SJCRH30 (cell line): Measurements from ENCODE around the gene ZNRF1. TPM values are rescaled to one million over a fixed set of nuclear protein-coding genes. Genes with fewer than 3 reads are reported as not detected.
"Not testable (repeated sequence)": the region's sequence is repeated elsewhere in the genome, so short reads cannot be mapped to it uniquely, and the experiment has no call there.

ENCODE experiments used
- DNase-seq, 2 experiments: peaks; one replicate each; pipeline ENCODE4 v3.0.0-alpha.2; 2015 to 2020
- H3K27ac ChIP-seq: fragments of 250-450 bp; sonication (Bioruptor Pico); 2 replicates; pipeline ENCODE4 v1.5.1; 2020; ENCODE audit warnings: mild to moderate bottlenecking, moderate library complexity
- H3K27me3 ChIP-seq: fragments of 250-450 bp; sonication (Bioruptor Pico); 2 replicates; pipeline ENCODE4 v1.5.1; 2020; ENCODE audit warnings: mild to moderate bottlenecking, moderate library complexity
- H3K36me3 ChIP-seq: fragments of 250-450 bp; sonication (Bioruptor Pico); 2 replicates; pipeline ENCODE4 v1.5.1; 2020; ENCODE audit warnings: mild to moderate bottlenecking, moderate library complexity
- H3K4me1 ChIP-seq: fragments of 250-450 bp; sonication (Bioruptor Pico); 2 replicates; pipeline ENCODE4 v1.5.1; 2020; ENCODE audit warnings: mild to moderate bottlenecking, moderate library complexity
- H3K4me3 ChIP-seq: fragments of 250-450 bp; sonication (Bioruptor Pico); 2 replicates; pipeline ENCODE4 v1.5.1; 2020; ENCODE audit warnings: mild to moderate bottlenecking, moderate library complexity
- H3K9me3 ChIP-seq: fragments of 250-450 bp; sonication (Bioruptor Pico); replicated peaks from 2 replicates; pipeline ENCODE4 v1.5.1; 2020; ENCODE audit warnings: mild to moderate bottlenecking, moderate library complexity
- total RNA-seq: library from RNA; depleted of rRNA; stranded (reverse); fragments of >200 nt; shearing (Covaris generic); gene quantifications from 2 replicates; pipeline ENCODE4 v1.2.3, GENCODE V29; 2014

The ZNRF1 gene
- total RNA-seq, 1 experiment from 2014 or later, result 10.9 TPM

GRCh38 chr16:75012380-75013081 lies 13.7 kb downstream of the ZNRF1 start:
- Histone ChIP-seq H3K36me3 (no peaks in the 10 kb centered on the region), H3K27ac (no peak overlapping the region), H3K9me3 (no peaks in the 10 kb centered on the region), H3K27me3 (no peaks in the 10 kb centered on the region), H3K4me1 (peaks cover 3% of the 10 kb centered on the region; the same call in 1 of the 2 replicates), H3K4me3 (no peak overlapping the region)
- DNase-seq, result no peak

- H3K27ac ChIP-seq, H3K4me3 ChIP-seq, H3K4me1 ChIP-seq, H3K36me3 ChIP-seq, DNase-seq, H3K27me3 ChIP-seq, H3K9me3 ChIP-seq: not testable (repeated sequence)
These were observed 14.3 kb downstream of the ZNRF1 start for GRCh38 chr16:75013123-75013522.

- Histone ChIP-seq H3K27ac (no peak overlapping the region), H3K9me3 (no peaks in the 10 kb centered on the region), H3K4me1 (peaks cover 3% of the 10 kb centered on the region; the same call in 1 of the 2 replicates), H3K27me3 (no peaks in the 10 kb centered on the region), H3K36me3 (no peaks in the 10 kb centered on the region), H3K4me3 (no peak overlapping the region)
- no peak for DNase-seq
These were observed 15.5 kb downstream of the ZNRF1 start for GRCh38 chr16:75014318-75014717.

GRCh38 chr16:75016451-75017081 lies 17.7 kb downstream of the ZNRF1 start:
- not testable (repeated sequence) for H3K9me3 ChIP-seq, H3K27ac ChIP-seq, H3K4me3 ChIP-seq, H3K4me1 ChIP-seq, H3K36me3 ChIP-seq, DNase-seq, H3K27me3 ChIP-seq

- Histone ChIP-seq H3K4me1 (no peaks in the 10 kb centered on the region), H3K36me3 (no peaks in the 10 kb centered on the region), H3K4me3 (no peak overlapping the region), H3K9me3 (no peaks in the 10 kb centered on the region; the same call in 1 of the 2 replicates), H3K27me3 (no peaks in the 10 kb centered on the region), H3K27ac (no peak overlapping the region)
- DNase-seq, result no peak
These were observed 19.1 kb downstream of the ZNRF1 start for GRCh38 chr16:75017670-75018525.

GRCh38 chr16:75019007-75019406 lies 20.2 kb downstream of the ZNRF1 start:
- no peak overlapping the region for H3K27ac ChIP-seq
- H3K9me3 ChIP-seq, result no peaks in the 10 kb centered on the region; the same call in 1 of the 2 replicates
- no peak overlapping the region for H3K4me3 ChIP-seq
- H3K27me3 ChIP-seq, result no peaks in the 10 kb centered on the region
- no peak for DNase-seq
- H3K36me3 ChIP-seq, result no peaks in the 10 kb centered on the region
- no peaks in the 10 kb centered on the region for H3K4me1 ChIP-seq

GRCh38 chr16:75019586-75019985 lies 20.8 kb downstream of the ZNRF1 start:
- Histone ChIP-seq H3K9me3 (no peaks in the 10 kb centered on the region; the same call in 1 of the 2 replicates), H3K36me3 (no peaks in the 10 kb centered on the region), H3K27me3 (no peaks in the 10 kb centered on the region), H3K27ac (no peak overlapping the region), H3K4me1 (no peaks in the 10 kb centered on the region), H3K4me3 (no peak overlapping the region)
- DNase-seq, result no peak

GRCh38 chr16:75021410-75021809 lies 22.6 kb downstream of the ZNRF1 start:
- Histone ChIP-seq H3K27me3 (no peaks in the 10 kb centered on the region), H3K9me3 (no peaks in the 10 kb centered on the region; the same call in 1 of the 2 replicates), H3K4me1 (no peaks in the 10 kb centered on the region), H3K4me3 (no peak overlapping the region), H3K27ac (no peak overlapping the region), H3K36me3 (no peaks in the 10 kb centered on the region)
- DNase-seq, result no peak

- Histone ChIP-seq H3K4me3 (no peak overlapping the region), H3K27ac (no peak overlapping the region), H3K27me3 (no peaks in the 10 kb centered on the region), H3K36me3 (no peaks in the 10 kb centered on the region), H3K9me3 (no peaks in the 10 kb centered on the region; the same call in 1 of the 2 replicates), H3K4me1 (no peaks in the 10 kb centered on the region)
- DNase-seq, result no peak
These were observed 23.7 kb downstream of the ZNRF1 start for GRCh38 chr16:75022567-75022966.

GRCh38 chr16:75023009-75023408 lies 24.2 kb downstream of the ZNRF1 start:
- Histone ChIP-seq H3K27me3 (no peaks in the 10 kb centered on the region), H3K9me3 (no peaks in the 10 kb centered on the region; the same call in 1 of the 2 replicates), H3K4me1 (no peaks in the 10 kb centered on the region), H3K36me3 (no peaks in the 10 kb centered on the region), H3K4me3 (no peak overlapping the region), H3K27ac (no peak overlapping the region)
- no peak for DNase-seq

- Histone ChIP-seq H3K9me3 (no peaks in the 10 kb centered on the region; the same call in 1 of the 2 replicates), H3K27me3 (no peaks in the 10 kb centered on the region), H3K36me3 (no peaks in the 10 kb centered on the region), H3K4me1 (no peaks in the 10 kb centered on the region), H3K27ac (no peak overlapping the region), H3K4me3 (no peak overlapping the region)
- DNase-seq, result no peak
These were observed 25.4 kb downstream of the ZNRF1 start for GRCh38 chr16:75024182-75024581.

- no peak for DNase-seq
- Histone ChIP-seq H3K36me3 (no peaks in the 10 kb centered on the region), H3K27ac (no peak overlapping the region), H3K27me3 (no peaks in the 10 kb centered on the region), H3K4me1 (no peaks in the 10 kb centered on the region), H3K4me3 (no peak overlapping the region), H3K9me3 (no peaks in the 10 kb centered on the region; the same call in 1 of the 2 replicates)
These were observed 25.8 kb downstream of the ZNRF1 start for GRCh38 chr16:75024594-75024993.

GRCh38 chr16:75025761-75026160 lies 26.9 kb downstream of the ZNRF1 start:
- Histone ChIP-seq H3K4me1 (no peaks in the 10 kb centered on the region), H3K9me3 (no peaks in the 10 kb centered on the region; the same call in 1 of the 2 replicates), H3K36me3 (no peaks in the 10 kb centered on the region), H3K27ac (no peak overlapping the region), H3K4me3 (no peak overlapping the region), H3K27me3 (no peaks in the 10 kb centered on the region)
- DNase-seq, result no peak

- H3K36me3 ChIP-seq, H3K4me3 ChIP-seq, H3K9me3 ChIP-seq, DNase-seq, H3K27me3 ChIP-seq, H3K4me1 ChIP-seq, H3K27ac ChIP-seq: not testable (repeated sequence)
These were observed 27.5 kb downstream of the ZNRF1 start for GRCh38 chr16:75026239-75026891.
